Body of pancreas (tissue), 4 donors: ENCODE results near the gene ATCAY. TPM values are rescaled to one million over a fixed set of nuclear protein-coding genes. Genes with fewer than 3 reads are reported as not detected.

Source experiments
- ATAC-seq: fragments of 150-250 bp; one replicate; pipeline ENCODE4 v1.9.1; 2016
- DNase-seq, 4 donors: peaks; one replicate each; pipeline ENCODE4 v3.0.0-alpha.2; 2019
- H3K27ac ChIP-seq, 4 donors: fragments of 200-600 bp; sonication (generic); 1 replicate in 3 of 4; 2 replicates in 1 of 4; pipeline versions ENCODE4 v1.5.1 to v1.6.1; 2016 to 2019; ENCODE audit warnings: mild to moderate bottlenecking in 1 of 4, mixed read lengths in 1 of 4, moderate library complexity in 1 of 4
- H3K27me3 ChIP-seq, 2 donors: fragments of 200-600 bp; sonication (generic); one replicate each; pipeline ENCODE4 v1.6.0; 2016; ENCODE audit warnings: mild to moderate bottlenecking in 1 of 2
- H3K36me3 ChIP-seq, 2 donors: fragments of 200-600 bp; sonication (generic); replicated peaks in 1 of 2; 2 replicates each; pipeline ENCODE4 v1.5.1; 2016; ENCODE audit warnings: low read depth in 2 of 2; ENCODE audit not compliant: insufficient read depth in 1 of 2
- H3K4me1 ChIP-seq: fragments of 200-600 bp; sonication (generic); one replicate; pipeline ENCODE4 v1.6.0; 2016
- H3K4me3 ChIP-seq, 2 donors: fragments of 200-600 bp; sonication (generic); 1 replicate in 1 of 2; 2 replicates in 1 of 2; pipeline ENCODE4 v1.5.1; 2016 to 2019
- H3K9me3 ChIP-seq, 3 donors: fragments of 200-600 bp; sonication (generic); 1 replicate in 2 of 3; 2 replicates in 1 of 3; pipeline ENCODE4 v1.5.1; 2016
- POLR2A ChIP-seq, 3 donors: fragments of 450-650 bp; IDR thresholded peaks; one replicate each; pipeline ENCODE4 v1.6.1; 2016; ENCODE audit warnings: antibody characterized with exemption in 3 of 3, mild to moderate bottlenecking in 2 of 3
- WGBS, 2 donors: methylation state at CpG; one replicate each; pipeline ENCODE4 v1.1.5; 2017; 5-methylcytosine and 5-hydroxymethylcytosine counted together
- intact Hi-C: fragments of 100-400 bp; cut with DNase I; formaldehyde crosslinking; loops from one replicate; pipeline ENCODE4 v1.15.1; 2023
- total RNA-seq, 2 donors: library from RNA; depleted of rRNA; stranded (reverse); fragments of >200 nt; gene quantifications; one replicate each; pipeline ENCODE4 v1.1.0, GENCODE V29; 2016
- TF ChIP-seq, protein P1 (sequence below), 7 experiments: fragments of 450-650 bp in 4 of 7; fragments of 200-600 bp in 3 of 7; sonication (generic) in 3 of 7; IDR thresholded peaks; one replicate each; pipeline ENCODE4 v1.5.1; 2016 to 2019; ENCODE audit warnings: antibody characterized with exemption in 7 of 7

The ATCAY gene
- total RNA-seq, 2 donors from 2014 or later: 1.6 TPM; not detected in 1

- intact Hi-C loops: no loop called here
- no peaks in the 10 kb centered on the region for H3K9me3 ChIP-seq
- no peak overlapping the region for H3K27ac ChIP-seq
- no peaks in the 10 kb centered on the region for H3K4me1 ChIP-seq
- H3K27me3 ChIP-seq: no peaks in the 10 kb centered on the region
- H3K36me3 ChIP-seq: no peaks in the 10 kb centered on the region
- no peak for TF ChIP-seq POLR2A (IDR thresholded peaks at IDR 0.05)
- TF ChIP-seq, protein P1, sequence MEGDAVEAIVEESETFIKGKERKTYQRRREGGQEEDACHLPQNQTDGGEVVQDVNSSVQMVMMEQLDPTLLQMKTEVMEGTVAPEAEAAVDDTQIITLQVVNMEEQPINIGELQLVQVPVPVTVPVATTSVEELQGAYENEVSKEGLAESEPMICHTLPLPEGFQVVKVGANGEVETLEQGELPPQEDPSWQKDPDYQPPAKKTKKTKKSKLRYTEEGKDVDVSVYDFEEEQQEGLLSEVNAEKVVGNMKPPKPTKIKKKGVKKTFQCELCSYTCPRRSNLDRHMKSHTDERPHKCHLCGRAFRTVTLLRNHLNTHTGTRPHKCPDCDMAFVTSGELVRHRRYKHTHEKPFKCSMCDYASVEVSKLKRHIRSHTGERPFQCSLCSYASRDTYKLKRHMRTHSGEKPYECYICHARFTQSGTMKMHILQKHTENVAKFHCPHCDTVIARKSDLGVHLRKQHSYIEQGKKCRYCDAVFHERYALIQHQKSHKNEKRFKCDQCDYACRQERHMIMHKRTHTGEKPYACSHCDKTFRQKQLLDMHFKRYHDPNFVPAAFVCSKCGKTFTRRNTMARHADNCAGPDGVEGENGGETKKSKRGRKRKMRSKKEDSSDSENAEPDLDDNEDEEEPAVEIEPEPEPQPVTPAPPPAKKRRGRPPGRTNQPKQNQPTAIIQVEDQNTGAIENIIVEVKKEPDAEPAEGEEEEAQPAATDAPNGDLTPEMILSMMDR (IDR thresholded peaks at IDR 0.05): no peak
- no peak for ATAC-seq
- 71 to 87% methylated on average over 10 to 33 of the region's 35 CpGs for WGBS, 2 donors
- DNase-seq: no peak
- H3K4me3 ChIP-seq: no peak overlapping the region
Observed at GRCh38 chr19:3834349-3835054, 46.0 kb upstream of the ATCAY start.

DNA sequence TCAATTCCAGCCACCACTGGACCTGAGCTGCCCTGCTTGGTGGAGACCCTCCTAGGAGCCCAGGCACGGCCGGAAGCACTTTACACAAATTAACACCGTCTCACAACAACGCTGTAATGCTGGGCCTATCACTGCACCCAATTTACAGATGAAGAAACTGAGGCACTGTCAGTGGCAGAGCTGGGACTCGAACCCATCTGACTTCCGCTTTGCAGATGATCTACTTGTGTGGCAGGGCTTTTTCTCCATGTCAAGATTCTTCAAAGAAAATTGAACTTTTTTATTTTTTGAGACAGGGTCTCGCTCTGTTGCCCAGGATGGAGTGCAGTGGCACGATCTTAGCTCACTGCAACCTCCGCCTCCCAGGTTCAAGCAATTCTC is 45.4 kb upstream of the ATCAY start:
- Histone ChIP-seq H3K4me3 (no peak overlapping the region), H3K27ac (no peak overlapping the region), H3K9me3 (no peaks in the 10 kb centered on the region), H3K27me3 (no peaks in the 10 kb centered on the region), H3K4me1 (no peaks in the 10 kb centered on the region), H3K36me3 (no peaks in the 10 kb centered on the region)
- WGBS, 2 donors: 71 to 73% methylated on average over 9 of the region's 9 CpGs
- intact Hi-C loops: no loop called here
- TF ChIP-seq, protein P1 (IDR thresholded peaks at IDR 0.05): no peak
- TF ChIP-seq POLR2A (IDR thresholded peaks at IDR 0.05): no peak
- ATAC-seq (no peak), DNase-seq (no peak)

DNA sequence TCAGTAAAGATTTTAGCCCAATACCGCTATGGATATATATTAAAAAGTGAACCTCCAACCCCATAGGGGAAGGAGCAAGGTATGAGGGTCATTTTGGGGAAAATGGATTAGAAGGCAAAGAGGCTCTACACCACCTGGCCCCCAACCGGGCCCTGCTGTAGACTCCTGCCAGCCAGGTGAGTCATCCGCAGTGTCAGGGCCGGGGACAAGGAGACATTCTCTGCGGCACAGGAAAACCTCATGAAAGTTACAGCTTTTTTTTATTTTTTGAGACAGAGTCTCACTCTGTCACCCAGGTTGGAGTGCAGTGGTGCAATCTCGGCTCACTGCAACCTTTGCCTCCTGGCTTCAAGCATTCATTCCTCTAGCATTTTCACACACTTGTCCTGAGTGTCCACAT is 43.6 kb upstream of the ATCAY start:
- no peak overlapping the region for H3K27ac ChIP-seq
- TF ChIP-seq, protein P1 (IDR thresholded peaks at IDR 0.05): no peak
- TF ChIP-seq POLR2A (IDR thresholded peaks at IDR 0.05): no peak
- 86 to 89% methylated on average over 6 of the region's 6 CpGs for WGBS, 2 donors
- intact Hi-C loops: no loop called here
- H3K36me3 ChIP-seq: no peaks in the 10 kb centered on the region
- ATAC-seq (no peak), DNase-seq (no peak)
- H3K4me1 ChIP-seq: no peaks in the 10 kb centered on the region
- no peak overlapping the region for H3K4me3 ChIP-seq
- H3K9me3 ChIP-seq: no peaks in the 10 kb centered on the region
- H3K27me3 ChIP-seq: no peaks in the 10 kb centered on the region

GRCh38 chr19:3837332-3837731 is 43.2 kb upstream of the ATCAY start:
- intact Hi-C loops: no loop called here
- H3K4me1 ChIP-seq: no peaks in the 10 kb centered on the region
- TF ChIP-seq, protein P1 (IDR thresholded peaks at IDR 0.05): no peak
- TF ChIP-seq POLR2A (IDR thresholded peaks at IDR 0.05): no peak
- DNase-seq (no peak), ATAC-seq (no peak)
- H3K36me3 ChIP-seq: no peaks in the 10 kb centered on the region
- H3K9me3 ChIP-seq: no peaks in the 10 kb centered on the region
- no peaks in the 10 kb centered on the region for H3K27me3 ChIP-seq
- H3K27ac ChIP-seq: no peak overlapping the region
- H3K4me3 ChIP-seq: no peak overlapping the region
- WGBS, 2 donors: 86 to 89% methylated on average over 15 to 17 of the region's 17 CpGs

- H3K36me3 ChIP-seq: no peaks in the 10 kb centered on the region
- H3K9me3 ChIP-seq: no peaks in the 10 kb centered on the region
- ATAC-seq (no peak), DNase-seq (no peak)
- no peak overlapping the region for H3K4me3 ChIP-seq
- intact Hi-C loops: no loop called here
- no peaks in the 10 kb centered on the region for H3K4me1 ChIP-seq
- WGBS, 2 donors: 92 to 93% methylated on average over 19 of the region's 19 CpGs
- no peak overlapping the region for H3K27ac ChIP-seq
- no peak for TF ChIP-seq POLR2A (IDR thresholded peaks at IDR 0.05)
- TF ChIP-seq, protein P1 (IDR thresholded peaks at IDR 0.05): no peak
- no peaks in the 10 kb centered on the region for H3K27me3 ChIP-seq
Observed at GRCh38 chr19:3837922-3838321, 42.6 kb upstream of the ATCAY start.
